Stromal cell of bone marrow (primary cell): ENCODE data around the gene MTHFS.
"Not testable (repeated sequence)": the region's sequence is repeated elsewhere in the genome, so short reads cannot be mapped to it uniquely, and the experiment has no call there.

Source experiments
- DNase-seq: peaks from one replicate; pipeline ENCODE4 v3.0.0-alpha.2; 2012; ENCODE audit warnings: low read depth

MTHFS gene

GRCh38 chr15:79896634-79897379 lies at the start of gene MTHFS:
TSS of gene MTHFS (minus strand) at chr15:79897014. CDS start at chr15:79896988, 26 bp downstream.
- DNase-seq: peak; percentile 39

DNA sequence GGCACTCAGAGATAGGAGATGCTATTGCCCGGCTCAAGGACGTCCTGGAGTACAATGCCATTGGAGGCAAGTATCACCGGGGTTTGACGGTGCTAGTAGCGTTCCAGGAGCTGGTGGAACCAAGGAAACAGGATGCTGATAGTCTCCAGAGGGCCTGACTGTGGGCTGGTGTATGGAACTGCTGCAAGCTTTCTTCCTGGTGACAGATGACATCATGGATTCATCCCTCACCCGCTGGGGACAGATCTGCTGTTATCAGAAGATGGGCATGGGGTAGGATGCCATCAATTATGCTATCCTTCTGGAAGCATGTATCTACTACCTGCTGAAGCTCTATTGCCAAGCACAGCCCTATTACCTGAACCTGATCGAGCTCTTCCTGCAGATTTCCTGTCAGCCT lies 47.8 kb upstream of the MTHFS start:
- DNase-seq: no peak

DNA sequence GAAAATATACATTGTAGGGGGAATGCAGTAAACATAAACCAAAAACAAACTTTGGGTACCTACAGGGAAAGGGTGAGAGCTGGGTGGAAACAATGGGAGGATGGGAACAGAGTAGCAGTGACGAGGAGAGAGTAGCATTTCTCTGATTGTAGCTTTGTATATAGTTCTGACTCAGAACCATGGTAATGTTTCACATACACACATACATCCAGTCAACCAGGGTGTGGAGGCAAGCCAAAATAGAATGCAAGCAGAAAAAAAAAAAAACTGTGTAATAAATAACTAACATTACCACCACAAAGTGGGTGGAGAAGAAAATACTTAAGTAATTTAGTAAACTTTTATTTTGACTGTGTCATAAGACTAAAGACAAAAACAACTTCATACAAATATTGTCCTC lies 47.0 kb upstream of the MTHFS start:
- no peak for DNase-seq

DNA sequence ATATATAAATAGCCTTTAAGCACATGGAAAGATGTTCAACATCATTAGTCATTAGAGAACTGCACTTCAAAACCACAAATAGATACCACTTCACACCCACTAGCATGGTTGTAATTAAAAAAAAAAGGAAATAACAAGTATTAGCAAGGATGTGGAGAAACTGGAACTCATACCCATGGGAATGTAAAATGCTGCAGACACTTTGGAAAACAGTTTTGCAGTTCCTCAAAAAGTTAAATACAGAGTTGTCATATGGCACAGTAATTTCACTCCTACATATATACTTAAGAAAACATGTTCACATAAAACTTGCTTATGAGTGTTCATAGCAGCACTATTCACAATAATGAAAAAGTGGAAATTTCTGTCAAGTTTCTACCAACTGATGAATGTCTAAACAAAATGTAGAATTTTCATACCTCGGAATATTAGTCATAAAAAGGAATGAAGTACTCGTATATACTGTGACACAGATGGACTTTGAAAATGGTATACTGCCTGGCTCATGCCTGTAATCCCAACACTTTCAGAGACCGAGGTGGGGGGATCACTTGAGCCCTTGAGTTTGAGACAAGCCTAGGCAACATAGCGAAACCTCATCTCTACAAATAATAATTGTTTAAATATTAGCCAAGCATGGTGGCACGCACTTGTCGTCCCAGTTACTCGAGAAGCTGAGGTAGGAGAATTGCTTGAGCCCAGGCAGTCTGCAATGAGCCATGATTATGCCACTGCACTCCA lies 46.1 kb upstream of the MTHFS start:
- no peak for DNase-seq

DNA sequence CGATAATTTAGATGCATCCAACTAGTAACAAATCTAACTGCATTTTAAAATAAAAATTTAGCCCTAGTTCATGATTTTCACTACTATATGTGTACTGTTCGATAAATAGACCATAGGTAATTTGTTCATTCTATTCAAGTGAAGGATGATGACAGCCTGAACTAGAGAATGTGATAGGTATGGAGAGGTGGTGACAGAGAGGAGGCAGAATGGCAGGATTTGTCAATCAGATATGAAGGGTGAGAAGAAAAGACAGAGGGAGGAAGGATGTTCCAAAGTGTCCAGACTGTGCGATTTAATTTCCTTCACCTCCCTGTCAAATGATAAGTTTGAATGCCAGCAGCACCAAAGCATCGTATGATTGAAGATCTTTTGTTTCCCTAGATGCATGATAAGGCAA lies 42.6 kb upstream of the MTHFS start:
- DNase-seq: no peak

DNA sequence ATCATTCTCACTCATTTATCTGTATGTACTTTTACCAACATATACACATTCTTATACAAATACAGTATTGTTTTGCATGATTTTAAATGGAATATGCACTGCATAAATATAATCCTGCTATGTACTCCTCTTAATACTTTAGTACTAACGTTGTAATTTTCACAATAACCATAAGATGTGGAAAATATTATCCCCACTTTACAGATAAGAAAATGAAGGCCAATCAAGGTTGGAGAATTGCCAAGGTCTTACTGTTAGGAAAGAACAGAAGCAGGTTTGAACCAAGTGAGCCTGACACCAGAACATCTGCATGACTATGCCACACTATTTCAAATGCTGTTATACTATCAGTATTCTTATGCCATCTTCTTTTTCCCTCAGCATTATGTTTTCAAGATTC lies 41.3 kb upstream of the MTHFS start:
- no peak for DNase-seq

DNA sequence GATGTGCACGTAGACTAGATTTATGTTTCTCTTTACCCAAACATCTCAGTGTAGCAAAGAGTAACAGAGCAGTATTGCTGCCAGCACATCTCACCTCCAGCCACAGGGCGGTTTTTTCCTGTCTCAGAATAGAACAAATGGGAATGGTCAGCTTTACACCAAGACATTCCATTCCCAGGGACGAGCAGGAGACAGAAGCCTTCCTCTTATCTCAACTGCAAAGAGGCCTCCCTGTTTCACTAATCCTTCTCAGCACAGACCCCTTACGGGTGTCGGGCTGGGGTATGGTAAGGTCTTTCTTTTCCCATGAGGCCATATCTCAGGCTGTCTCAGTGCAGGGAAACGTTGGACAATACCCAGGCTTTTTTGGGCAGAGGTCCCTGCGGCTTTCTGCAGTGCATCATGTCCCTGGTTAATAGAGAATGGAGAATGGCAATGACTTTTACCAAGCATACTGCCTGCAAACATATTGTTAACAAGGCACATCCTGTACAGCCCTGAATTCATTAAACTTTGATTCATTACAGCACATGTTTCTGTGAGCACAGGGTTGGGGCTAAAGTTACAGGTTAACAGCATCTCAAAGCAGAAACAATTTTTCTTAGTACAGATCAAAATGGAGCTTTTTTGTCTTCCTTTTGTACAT lies 38.9 kb upstream of the MTHFS start:
- DNase-seq: not testable (repeated sequence)

DNA sequence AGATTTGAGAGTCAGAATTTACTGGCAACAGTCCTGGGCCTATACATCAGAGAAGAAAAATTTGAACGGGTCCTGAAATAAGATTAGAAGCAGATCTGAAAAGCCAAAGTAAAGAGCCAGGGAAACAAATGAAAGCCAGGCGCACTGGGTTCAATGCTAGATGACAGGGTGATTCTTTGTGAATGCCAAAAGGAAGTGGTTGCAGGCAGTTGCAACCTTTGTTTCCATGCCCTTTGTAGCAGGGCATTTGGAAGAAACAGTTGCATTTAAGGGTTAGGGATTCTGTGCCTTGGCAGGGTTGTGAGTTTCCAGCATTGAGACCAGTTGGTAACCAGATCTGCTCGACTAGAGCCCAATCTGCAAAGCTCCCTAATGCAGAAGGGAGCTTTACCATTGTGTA lies 36.4 kb upstream of the MTHFS start:
- DNase-seq: no peak

DNA sequence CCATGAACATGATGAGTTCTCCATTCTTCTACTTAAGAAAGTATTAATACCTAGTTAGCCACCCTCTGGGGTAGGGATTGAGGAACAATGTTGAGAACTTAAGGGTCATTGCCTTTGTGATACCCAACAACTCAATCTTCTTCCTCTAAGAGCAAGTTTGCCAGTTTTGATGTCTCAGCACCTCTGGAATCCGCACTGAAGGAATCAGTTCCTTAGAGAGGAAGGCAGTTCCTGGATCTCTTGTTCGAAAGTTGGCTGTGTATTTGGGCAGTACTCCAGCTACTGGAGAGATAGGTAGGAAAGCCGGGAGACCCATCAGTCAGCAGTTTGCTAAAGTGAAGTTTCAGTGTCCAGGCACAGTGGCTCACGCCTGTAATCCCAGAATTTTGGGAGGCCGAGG lies 35.6 kb upstream of the MTHFS start:
- no peak for DNase-seq

DNA sequence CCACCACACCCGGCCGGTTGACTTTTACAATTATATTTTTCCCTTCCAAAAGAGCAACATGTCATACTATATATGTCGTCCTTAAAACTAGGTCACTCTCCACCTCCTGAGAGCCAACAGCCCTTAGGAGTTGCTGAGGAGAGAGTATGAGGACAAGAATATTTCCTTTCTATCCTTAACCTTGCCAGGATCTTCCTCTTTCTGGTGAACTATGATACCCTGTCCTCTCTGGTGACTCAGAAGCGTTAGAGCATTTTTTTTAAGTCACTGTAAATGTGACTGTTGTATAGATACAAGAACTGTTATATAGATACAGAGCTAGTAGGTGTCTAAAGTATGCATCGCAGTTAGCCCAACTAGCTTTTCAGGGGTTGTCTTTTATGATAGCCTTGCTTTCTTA lies 33.7 kb upstream of the MTHFS start:
- DNase-seq: no peak

GRCh38 chr15:79929412-79929811 lies 32.6 kb upstream of the MTHFS start:
- no peak for DNase-seq

GRCh38 chr15:79926116-79926515 lies 29.3 kb upstream of the MTHFS start:
- not testable (repeated sequence) for DNase-seq

GRCh38 chr15:79924379-79924778 lies 27.6 kb upstream of the MTHFS start:
- DNase-seq: no peak

DNA sequence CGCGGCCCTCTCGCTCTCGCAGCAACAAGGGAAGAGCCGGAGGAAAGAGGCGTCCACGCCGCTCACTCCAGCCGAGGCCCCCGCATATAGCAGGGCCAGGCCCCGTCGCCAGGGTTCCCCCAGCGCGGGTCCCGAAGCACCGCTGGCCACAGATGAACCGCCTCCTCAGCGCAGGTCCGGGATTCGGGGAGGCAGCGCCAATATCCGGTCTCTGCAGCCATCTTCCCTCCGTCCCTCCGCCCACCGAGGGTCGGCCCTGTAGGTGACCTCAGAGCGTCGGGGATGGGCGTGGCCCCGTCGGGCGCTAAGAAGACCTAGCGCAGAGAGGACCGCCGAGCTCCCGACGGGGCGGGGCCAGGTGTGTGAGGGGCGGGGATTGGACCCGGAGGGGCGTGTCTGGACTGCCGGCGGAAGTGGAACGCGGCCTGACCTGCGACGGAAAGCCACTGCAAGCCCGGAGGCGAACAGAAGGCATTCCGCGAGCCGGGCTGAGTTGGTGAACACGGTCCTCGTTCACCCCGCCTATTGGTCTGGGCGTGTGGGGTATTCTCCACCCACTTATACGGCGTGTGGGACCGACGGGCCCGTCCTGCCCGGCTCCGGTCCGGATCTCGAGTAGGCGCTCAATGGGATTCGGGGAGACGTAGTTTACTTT lies 26.8 kb upstream of the MTHFS start:
- peak; percentile 78 for DNase-seq

DNA sequence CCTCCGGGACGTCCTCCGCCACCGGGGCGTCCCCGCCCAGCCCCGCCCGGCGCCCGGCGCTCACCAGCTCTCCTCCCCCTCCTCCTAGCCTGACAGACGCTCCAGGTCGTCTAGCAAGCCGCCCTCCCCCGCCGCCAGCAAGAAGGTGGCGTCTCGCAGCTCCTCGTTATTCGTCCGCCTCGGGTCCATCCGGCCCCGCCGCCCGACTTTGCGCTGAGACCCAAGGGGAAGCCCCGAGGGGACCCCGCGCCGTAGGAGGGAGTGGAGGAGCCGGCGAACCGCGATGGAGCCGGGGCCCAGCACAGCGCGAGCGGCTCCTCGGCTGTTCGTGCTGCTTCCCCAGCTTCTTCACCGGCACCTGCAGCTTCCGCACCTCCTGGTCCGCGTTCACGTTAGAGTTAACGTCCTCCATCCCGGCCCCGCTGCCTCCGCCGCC lies 26.3 kb upstream of the MTHFS start:
- peak; percentile 8 for DNase-seq

DNA sequence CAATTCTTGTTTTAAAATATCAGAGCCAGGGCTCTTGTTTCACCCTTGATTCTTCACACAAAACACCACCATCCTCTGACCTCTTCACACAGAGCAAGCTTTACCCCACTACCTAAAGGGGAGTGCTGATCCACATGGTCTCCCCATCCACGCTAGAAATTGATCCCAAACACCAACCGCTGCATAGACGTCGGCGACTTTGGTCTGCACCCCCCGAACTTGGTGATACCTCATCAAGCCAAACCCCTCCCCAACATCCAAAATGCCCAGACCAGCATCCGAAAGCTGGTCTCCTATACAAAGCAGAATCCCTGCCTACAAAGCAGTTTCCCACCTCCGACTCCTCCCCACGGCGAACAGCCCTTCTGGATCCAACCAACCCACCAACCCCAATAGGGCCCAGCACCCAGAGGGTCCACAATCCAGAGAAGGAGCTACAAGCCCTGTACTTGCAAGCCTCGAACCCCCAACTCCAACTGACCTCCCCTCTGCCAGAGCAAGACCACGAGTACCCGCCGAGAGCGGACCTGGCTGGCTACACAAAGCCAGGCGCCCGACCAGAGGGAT lies 25.8 kb upstream of the MTHFS start:
- no peak for DNase-seq

DNA sequence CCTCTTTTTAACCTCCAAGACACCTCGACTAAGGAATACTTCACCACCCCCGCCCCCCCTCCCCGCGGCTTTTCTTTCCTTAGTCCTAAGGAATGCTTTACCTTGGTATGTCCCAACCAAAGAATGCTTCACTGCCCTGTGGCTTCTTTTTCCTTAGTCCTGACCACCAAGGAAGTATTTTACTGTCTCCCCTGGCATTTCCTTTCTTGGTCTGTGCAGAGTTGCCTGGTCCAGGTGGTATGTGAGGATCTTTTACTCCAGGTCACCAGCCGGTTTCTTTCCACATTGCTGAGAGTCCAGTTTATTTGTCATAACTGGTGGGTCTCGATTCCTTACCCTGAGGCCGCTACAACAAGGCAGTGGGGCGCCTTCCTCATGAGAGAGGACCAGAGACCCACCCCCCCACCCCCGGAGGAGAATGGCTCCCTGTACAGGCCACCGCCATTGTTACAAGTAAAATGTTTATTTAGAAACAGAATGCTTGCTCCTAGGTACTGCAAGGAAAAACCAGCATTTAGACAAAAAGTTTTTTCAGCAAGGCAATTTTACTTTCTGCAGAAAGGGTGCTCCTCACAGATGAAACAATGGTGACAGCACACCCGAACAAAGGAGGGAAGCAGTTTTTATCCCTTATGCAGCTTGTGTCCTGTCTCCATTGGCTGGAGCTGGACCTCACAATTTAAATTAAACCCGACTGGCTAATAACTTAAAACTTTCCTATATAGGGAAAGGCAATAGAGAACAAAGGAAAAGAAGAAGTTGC lies 23.1 kb upstream of the MTHFS start:
- DNase-seq: no peak

DNA sequence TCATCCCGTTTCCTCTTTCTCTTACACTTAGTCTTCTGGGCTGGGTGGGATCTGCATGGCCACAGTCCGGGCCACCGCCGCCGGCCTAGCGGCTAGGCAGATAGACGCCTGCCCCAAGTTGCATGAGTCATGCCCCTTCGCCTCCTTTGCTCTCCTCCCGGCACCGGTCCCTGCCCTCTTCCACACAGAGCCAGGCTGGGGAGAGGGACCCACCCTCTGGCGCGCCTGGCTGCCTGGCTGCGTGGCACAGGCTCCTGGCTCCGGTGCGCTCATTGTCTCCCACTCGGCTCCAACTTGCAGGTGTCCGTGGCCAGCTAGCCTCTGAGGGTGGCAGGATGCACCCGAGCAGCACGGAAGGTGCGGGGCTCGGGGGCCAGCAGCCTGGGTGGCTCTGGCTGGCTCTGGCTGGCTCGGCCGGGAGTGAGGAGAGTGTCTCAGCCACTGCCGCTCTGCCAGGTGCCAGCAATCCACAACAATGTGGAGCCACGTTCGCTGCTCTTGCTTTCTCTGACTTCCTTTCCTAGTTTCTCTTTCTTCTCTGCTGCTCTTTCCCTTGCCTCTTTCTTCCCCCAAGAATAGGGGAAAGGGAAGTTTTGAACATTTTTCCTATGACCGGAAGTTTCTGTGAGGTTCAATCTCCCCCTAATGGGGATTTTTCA lies 22.4 kb upstream of the MTHFS start:
- DNase-seq: no peak

GRCh38 chr15:79918278-79918677 lies 21.5 kb upstream of the MTHFS start:
- DNase-seq: no peak

DNA sequence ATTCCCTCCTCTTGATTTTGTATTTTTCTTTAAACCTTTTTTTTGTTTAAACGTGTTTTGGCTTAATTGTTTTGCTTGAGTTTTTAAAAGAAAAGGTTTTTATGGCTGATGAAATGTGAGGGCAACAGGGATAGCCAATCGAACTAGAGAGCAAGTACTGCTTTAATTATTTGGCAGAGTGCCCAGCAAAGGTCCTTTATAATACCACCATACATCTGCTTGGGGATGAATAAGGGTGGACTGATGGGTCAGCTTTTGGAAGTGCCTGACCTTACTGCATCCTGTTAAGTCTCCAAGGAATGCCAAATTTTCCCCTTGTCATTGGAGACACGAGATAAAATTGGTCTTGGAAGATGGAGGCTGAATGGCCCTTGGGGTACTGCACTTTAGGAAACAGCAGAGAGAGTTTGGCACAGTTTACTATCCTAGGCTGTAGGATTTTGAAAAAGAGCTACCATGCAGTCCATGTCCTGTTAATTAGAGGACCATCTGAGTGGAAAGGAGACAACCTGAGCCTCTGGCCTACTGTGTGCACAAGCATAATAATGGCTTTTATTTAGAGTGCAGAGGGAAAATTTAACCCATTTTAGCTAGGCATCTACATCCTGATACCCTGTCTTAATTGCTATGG lies 19.8 kb upstream of the MTHFS start:
- DNase-seq: no peak
